Esophagus (tissue), 2 donors: ENCODE results near the gene PLIN4. TPM values are rescaled to one million over a fixed set of nuclear protein-coding genes. Genes with fewer than 3 reads are reported as not detected.

Experiments
- H3K27ac ChIP-seq, 2 donors: one replicate each; pipeline ENCODE4 v1.5.1; 2013; ENCODE audit warnings: low read depth in 2 of 2, mild to moderate bottlenecking in 2 of 2, inconsistent platforms in 1 of 2, low read length in 1 of 2, moderate library complexity in 1 of 2
- H3K27me3 ChIP-seq, 2 donors: one replicate each; pipeline ENCODE4 v1.6.1; 2013; ENCODE audit warnings: low read length in 2 of 2, control low read depth in 1 of 2, mild to moderate bottlenecking in 1 of 2; ENCODE audit not compliant: insufficient read depth in 2 of 2, control insufficient read depth in 1 of 2
- H3K36me3 ChIP-seq, 2 donors: one replicate each; pipeline ENCODE4 v1.6.1; 2013; ENCODE audit warnings: low read length in 1 of 2; ENCODE audit not compliant: control insufficient read depth in 2 of 2, insufficient read depth in 2 of 2
- H3K4me1 ChIP-seq, 2 donors: one replicate each; pipeline ENCODE4 v1.6.1; 2013; ENCODE audit warnings: low read length in 1 of 2; ENCODE audit not compliant: control insufficient read depth in 2 of 2, insufficient read depth in 2 of 2
- H3K4me3 ChIP-seq, 2 donors: one replicate each; pipeline ENCODE4 v1.5.1; 2013; ENCODE audit warnings: low read length in 2 of 2, mild to moderate bottlenecking in 2 of 2, low read depth in 1 of 2, moderate library complexity in 1 of 2
- H3K9me3 ChIP-seq, 2 donors: one replicate each; pipeline ENCODE4 v1.6.1; 2013; ENCODE audit warnings: mild to moderate bottlenecking in 2 of 2, low read depth in 1 of 2, low read length in 1 of 2, moderate library complexity in 1 of 2; ENCODE audit not compliant: control insufficient read depth in 2 of 2, insufficient read depth in 1 of 2
- WGBS, 2 donors: extraction: QIAGEN DNeasy Blood & Tissue Kit; methylation state at CpG; one replicate each; pipeline ENCODE4 v1.1.7; 2013; 5-methylcytosine and 5-hydroxymethylcytosine counted together
- polyA plus RNA-seq, 2 donors: library from polyadenylated mRNA; stranded (reverse); fragments of 200-250 nt; gene quantifications; one replicate each; pipeline ENCODE4 v1.2.3, GENCODE V29; 2013
- donor health status: healthy with polysubstance abuse.
- donor health status: Bipolar disorder and iron deficiency.

PLIN4 gene
- polyA plus RNA-seq, 2 donors: 2.8 to 4.1 TPM

DNA sequence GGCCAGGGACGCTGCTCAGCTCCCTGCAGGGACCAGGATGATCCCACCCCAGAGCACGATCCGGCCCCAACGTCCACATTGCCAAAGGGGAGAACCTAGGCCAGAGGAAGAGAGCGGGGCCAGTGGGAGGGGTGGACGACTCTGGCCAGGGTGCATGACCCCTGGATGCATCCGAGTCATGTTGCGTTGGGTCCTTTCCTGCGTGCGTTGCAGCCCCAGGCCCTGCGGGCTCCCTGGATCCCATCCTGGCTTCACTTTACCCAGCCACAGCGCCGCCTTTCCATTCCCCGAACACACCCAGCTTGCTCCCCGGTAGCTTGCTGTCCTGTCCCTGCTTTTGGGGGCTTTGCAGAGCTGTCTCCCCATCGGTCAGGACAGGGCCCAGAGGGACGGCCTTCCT is 10.5 kb downstream of the PLIN4 start:
- Histone ChIP-seq H3K27ac (no peak overlapping the region), H3K9me3 (no peaks in the 10 kb centered on the region), H3K4me3 (no peak overlapping the region), H3K4me1 (no peaks in the 10 kb centered on the region), H3K36me3 (peaks cover 0 to 25% of the 10 kb centered on the region in 2 donors), H3K27me3 (no peaks in the 10 kb centered on the region)
- WGBS, 2 donors: 79 to 80% methylated on average over 15 to 17 of the region's 17 CpGs

DNA sequence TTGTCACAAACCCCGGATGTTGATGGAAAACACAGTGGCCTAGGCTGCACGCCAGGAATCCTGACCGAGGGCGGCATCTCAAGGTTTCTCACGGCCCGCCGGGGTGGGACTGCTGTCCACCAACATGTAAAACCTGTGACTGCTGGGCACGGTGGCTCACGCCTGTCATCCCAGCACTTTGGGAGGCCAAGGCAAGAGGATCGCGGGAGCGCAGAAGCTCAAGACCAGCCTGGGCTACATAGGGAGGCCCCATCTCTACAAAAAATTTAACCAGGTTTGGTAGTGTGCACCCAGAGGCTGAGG is 11.2 kb downstream of the PLIN4 start:
- Histone ChIP-seq H3K27me3 (no peaks in the 10 kb centered on the region), H3K27ac (no peak overlapping the region), H3K4me3 (no peak overlapping the region), H3K4me1 (no peaks in the 10 kb centered on the region), H3K9me3 (no peaks in the 10 kb centered on the region), H3K36me3 (peaks cover 0 to 29% of the 10 kb centered on the region in 2 donors)
- 85 to 91% methylated on average over 12 of the region's 12 CpGs for WGBS, 2 donors

DNA sequence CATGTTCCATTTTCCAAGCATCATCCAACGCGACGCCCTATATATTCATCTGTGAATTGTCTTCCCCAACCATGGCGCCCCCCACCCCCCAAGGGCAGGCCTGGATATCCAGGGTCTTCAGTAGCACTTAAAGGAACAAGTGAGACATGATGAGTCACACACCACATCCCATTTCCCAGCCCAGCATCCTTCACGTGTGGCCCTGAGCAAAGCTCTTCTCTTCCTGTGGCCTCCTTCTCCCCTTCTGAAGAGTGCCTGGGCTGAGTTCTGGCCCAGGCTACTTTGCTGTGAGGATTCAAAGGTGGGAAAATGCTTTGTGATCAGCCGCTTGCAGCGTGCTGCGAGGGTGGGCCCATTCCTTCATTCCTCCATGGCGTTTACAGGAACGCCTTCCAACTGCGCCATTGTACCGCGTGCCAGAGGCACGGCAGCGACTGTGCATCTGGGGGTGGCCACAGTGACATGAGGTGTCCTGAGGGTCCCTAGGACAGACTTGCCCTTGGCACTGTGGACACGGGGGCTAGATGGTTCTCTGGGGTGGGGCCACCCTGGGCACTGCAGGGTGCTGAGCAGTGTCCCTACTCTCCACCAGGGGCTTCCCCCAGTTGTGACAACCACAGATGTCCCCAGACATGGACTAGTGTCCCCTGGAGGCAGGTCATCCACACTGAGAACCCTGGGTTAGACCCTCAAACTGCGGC is 11.7 kb downstream of the PLIN4 start:
- 84% methylated on average over 17 of the region's 17 CpGs for WGBS, 2 donors
- peaks cover 0 to 32% of the 10 kb centered on the region in 2 donors for H3K36me3 ChIP-seq
- no peaks in the 10 kb centered on the region for H3K9me3 ChIP-seq

GRCh38 chr19:4505570-4506448 is 12.5 kb downstream of the PLIN4 start:
- Histone ChIP-seq H3K36me3 (peaks cover 0 to 39% of the 10 kb centered on the region in 2 donors), H3K27ac (no peak overlapping the region), H3K9me3 (no peaks in the 10 kb centered on the region), H3K4me3 (no peak overlapping the region), H3K4me1 (no peaks in the 10 kb centered on the region), H3K27me3 (no peaks in the 10 kb centered on the region)
- 92 to 93% methylated on average over 34 of the region's 34 CpGs for WGBS, 2 donors

More for the DNA sequence above, 11.7 kb downstream of the PLIN4 start:
- Histone ChIP-seq H3K27ac (no peak overlapping the region), H3K4me3 (no peak overlapping the region), H3K4me1 (no peaks in the 10 kb centered on the region), H3K27me3 (no peaks in the 10 kb centered on the region)

DNA sequence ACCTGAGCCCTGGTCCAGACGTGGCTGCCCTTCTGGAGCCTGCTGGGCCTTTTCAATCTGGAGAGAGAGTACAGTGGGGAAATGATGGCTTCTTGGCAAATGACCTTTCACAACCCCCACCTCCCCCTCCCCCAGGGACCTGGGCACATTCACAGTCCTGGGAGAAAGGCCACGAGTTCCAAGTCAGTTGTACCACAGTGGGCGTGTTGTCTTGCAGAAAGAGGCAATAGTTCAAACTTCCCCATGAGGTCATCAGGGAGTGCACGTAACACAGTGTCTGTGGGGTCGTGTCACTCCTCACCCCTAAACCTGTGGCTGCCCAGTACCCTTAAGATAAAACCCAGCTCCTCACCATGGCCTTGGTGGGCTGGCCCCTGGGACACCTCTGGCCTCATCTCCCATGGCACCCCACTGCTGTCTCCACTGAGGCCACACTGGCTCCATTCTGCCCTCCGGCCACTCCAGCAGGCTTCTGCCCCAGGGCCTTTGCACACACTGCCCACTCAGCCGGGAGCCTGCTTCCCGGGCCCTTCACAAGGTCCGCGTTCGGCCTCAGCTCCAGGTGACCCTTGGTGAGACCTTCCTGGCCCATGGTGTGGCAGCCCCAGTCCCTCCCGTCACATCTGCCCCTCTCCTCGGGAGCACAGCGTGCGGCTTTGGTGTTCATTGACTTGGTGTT is 13.3 kb downstream of the PLIN4 start:
- no peaks in the 10 kb centered on the region for H3K27me3 ChIP-seq
- H3K27ac ChIP-seq: no peak overlapping the region
- H3K4me3 ChIP-seq: no peak overlapping the region
- 77 to 78% methylated on average over 15 of the region's 15 CpGs for WGBS, 2 donors
- no peaks in the 10 kb centered on the region for H3K9me3 ChIP-seq
- H3K4me1 ChIP-seq: no peaks in the 10 kb centered on the region
- H3K36me3 ChIP-seq: peaks cover 0 to 42% of the 10 kb centered on the region in 2 donors

GRCh38 chr19:4504297-4504701 is 14.0 kb downstream of the PLIN4 start:
- whole genome bisulfite sequencing, 2 donors: 85 to 87% methylated on average over 18 to 23 of the region's 23 CpGs
- Histone ChIP-seq H3K9me3 (no peaks in the 10 kb centered on the region), H3K27ac (no peak overlapping the region), H3K36me3 (peaks cover 0 to 47% of the 10 kb centered on the region in 2 donors), H3K27me3 (no peaks in the 10 kb centered on the region), H3K4me1 (no peaks in the 10 kb centered on the region), H3K4me3 (no peak overlapping the region)

- Histone ChIP-seq H3K36me3 (peaks cover 0 to 47% of the 10 kb centered on the region in 2 donors), H3K27me3 (no peaks in the 10 kb centered on the region)
- WGBS, 2 donors: 87 to 88% methylated on average over 10 of the region's 10 CpGs
Measured at GRCh38 chr19:4503825-4504170, 14.5 kb downstream of the PLIN4 start.

DNA sequence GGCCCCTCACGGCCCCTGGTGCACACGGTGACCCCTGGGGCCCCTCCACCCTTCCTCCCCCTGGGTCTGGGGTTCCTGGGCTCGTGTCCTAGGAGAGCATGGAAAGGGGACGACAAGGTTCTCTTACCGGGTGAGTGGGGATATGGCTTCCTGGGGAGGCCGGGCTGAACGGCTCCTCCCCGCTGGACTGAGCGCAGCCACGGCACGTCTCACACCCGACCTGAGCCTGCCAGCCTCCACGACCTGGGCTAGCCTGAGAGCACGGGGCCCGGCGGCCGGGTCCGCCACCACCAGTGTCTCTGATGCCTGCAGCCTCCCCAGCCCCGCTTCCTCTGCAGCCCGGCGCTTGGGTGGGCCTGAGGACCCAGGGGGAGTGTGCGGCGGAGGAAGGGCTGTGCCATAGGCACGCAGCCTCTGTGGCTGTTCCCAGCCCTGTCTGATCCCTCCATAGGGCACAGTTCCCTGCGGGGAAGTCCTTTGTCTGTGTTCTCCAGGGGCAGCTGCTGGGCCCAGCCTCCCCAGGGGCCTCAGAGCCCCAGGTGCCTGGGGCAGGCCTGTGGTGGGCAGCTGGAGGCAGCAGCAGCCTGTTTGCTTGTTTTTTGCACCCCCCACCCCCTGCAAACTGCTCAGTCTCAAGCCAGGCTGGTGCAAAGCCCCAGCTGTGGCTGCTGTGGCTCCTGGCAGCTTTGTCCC is 15.0 kb downstream of the PLIN4 start:
- H3K9me3 ChIP-seq: no peaks in the 10 kb centered on the region
- no peaks in the 10 kb centered on the region for H3K4me1 ChIP-seq
- no peak overlapping the region for H3K27ac ChIP-seq
- WGBS, 2 donors: 87% methylated on average over 25 of the region's 25 CpGs
- no peaks in the 10 kb centered on the region for H3K27me3 ChIP-seq
- H3K36me3 ChIP-seq: peaks cover 0 to 53% of the 10 kb centered on the region in 2 donors
- H3K4me3 ChIP-seq: no peak overlapping the region

More at GRCh38 chr19:4503825-4504170, 14.5 kb downstream of the PLIN4 start:
- Histone ChIP-seq H3K4me3 (no peak overlapping the region), H3K27ac (no peak overlapping the region), H3K4me1 (no peaks in the 10 kb centered on the region), H3K9me3 (no peaks in the 10 kb centered on the region)
